ENCODE data around the gene GPR4.
A peak's percentile ranks its signal among the peaks of the same experiment; 100 is the strongest.

DNA sequence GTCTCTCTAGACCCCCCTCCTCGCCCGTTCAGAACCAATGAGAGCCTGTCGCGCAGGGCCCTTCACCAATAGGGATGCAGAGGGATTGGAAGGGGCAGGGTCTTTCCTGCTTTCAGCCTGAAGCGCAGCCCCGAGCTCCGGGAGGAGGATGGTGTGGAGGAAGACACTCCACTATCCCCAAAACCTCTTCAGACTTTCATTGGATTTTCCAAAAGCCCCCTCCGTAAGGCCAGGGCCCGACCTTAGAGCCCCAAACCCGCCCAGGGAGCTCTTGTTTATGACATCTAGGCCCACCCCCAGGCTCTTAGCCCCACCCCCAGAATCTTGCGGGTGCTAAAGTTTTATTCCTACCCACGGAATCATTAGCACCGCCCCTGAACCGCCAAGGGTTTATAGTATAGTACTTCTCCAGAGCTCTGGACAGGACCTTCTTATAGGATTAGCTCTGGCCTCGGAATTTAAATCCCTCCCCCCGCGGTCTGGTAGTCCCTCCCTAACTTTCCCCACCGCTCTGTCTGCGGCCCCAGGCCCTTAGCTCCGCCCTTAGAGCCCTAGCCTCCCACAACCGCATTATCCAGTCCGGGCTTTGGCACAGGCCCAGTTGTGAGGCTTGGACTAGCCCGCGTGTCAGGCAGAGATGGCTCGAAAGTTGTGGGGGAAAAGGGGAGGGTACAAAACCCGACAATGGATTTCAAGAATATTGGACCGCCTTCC is 43.8 kb upstream of the GPR4 start:
- no peak for TF ChIP-seq EZH2 (IDR thresholded peaks at IDR 0.05; ENCODE audit: low read depth, low read length, severe bottlenecking)
- TF ChIP-seq, protein P1, sequence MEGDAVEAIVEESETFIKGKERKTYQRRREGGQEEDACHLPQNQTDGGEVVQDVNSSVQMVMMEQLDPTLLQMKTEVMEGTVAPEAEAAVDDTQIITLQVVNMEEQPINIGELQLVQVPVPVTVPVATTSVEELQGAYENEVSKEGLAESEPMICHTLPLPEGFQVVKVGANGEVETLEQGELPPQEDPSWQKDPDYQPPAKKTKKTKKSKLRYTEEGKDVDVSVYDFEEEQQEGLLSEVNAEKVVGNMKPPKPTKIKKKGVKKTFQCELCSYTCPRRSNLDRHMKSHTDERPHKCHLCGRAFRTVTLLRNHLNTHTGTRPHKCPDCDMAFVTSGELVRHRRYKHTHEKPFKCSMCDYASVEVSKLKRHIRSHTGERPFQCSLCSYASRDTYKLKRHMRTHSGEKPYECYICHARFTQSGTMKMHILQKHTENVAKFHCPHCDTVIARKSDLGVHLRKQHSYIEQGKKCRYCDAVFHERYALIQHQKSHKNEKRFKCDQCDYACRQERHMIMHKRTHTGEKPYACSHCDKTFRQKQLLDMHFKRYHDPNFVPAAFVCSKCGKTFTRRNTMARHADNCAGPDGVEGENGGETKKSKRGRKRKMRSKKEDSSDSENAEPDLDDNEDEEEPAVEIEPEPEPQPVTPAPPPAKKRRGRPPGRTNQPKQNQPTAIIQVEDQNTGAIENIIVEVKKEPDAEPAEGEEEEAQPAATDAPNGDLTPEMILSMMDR (IDR thresholded peaks at IDR 0.05; ENCODE audit: control extremely low read depth in 1 of 3, insufficient read depth in 1 of 3, low read depth in 1 of 3, low read length in 3 of 3) = no peak
- TF ChIP-seq MAX (IDR thresholded peaks at IDR 0.05) = peak; percentile 88
- no peak for TF ChIP-seq ATF3 (IDR thresholded peaks at IDR 0.05; ENCODE audit: insufficient read depth, low read depth, low read length)
- no peak for TF ChIP-seq POLR2A (IDR thresholded peaks at IDR 0.05; ENCODE audit: control extremely low read depth in 1 of 2, low read depth in 2 of 2, low read length in 2 of 2)
- TF ChIP-seq RAD21 (IDR thresholded peaks at IDR 0.05 in 1 of 2, conservative IDR thresholded peaks at IDR 0.05 in 1 of 2; ENCODE audit: low read depth in 2 of 2, low read length in 2 of 2) = peak; percentile 24; a peak in 2 of 4 replicates
- TF ChIP-seq TCF12 (IDR thresholded peaks at IDR 0.05; ENCODE audit: low read depth, low read length) = no peak
